ENCODE results near the gene ALG5. TPM values are rescaled to one million over a fixed set of nuclear protein-coding genes. Genes with fewer than 3 reads are reported as not detected.

Gene ALG5, protein sequence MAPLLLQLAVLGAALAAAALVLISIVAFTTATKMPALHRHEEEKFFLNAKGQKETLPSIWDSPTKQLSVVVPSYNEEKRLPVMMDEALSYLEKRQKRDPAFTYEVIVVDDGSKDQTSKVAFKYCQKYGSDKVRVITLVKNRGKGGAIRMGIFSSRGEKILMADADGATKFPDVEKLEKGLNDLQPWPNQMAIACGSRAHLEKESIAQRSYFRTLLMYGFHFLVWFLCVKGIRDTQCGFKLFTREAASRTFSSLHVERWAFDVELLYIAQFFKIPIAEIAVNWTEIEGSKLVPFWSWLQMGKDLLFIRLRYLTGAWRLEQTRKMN
- 26.5 TPM for total RNA-seq

DNA sequence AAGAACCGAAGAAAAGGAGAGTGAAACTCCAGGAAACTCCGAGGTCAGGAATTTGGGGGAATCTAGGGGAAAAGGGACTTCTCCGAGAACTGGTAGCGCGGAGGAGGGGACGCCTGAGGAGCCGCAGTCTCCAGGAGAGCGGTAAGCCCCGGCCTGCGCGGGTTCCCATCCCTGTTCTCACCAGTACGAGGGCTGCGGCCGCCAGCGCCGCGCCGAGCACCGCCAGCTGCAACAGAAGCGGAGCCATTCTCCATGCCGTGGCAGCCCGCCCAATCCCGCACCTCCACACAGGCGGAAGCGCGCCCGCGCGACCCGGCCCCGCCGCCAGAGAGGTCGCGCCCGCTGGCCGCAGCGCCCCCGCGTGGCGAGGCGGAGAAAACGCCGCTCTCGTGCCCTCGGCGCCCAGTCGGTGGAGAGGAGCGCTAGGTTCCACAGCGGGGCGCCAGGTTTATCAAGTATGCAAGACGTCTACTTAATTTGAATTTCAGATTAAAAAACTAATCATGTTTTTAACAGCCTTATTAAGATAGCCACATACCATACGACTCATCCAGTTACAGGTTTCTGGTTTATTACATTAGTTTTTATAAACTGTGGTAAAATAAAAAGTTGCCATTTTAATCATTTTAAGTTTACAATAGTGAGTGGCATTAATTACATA is at the start of gene ALG5:
Gene ALG5, minus strand, starts transcription at position 287 of the 661 bp plus-strand sequence. Its CDS starts 40 bp downstream, at position 247.

DNA sequence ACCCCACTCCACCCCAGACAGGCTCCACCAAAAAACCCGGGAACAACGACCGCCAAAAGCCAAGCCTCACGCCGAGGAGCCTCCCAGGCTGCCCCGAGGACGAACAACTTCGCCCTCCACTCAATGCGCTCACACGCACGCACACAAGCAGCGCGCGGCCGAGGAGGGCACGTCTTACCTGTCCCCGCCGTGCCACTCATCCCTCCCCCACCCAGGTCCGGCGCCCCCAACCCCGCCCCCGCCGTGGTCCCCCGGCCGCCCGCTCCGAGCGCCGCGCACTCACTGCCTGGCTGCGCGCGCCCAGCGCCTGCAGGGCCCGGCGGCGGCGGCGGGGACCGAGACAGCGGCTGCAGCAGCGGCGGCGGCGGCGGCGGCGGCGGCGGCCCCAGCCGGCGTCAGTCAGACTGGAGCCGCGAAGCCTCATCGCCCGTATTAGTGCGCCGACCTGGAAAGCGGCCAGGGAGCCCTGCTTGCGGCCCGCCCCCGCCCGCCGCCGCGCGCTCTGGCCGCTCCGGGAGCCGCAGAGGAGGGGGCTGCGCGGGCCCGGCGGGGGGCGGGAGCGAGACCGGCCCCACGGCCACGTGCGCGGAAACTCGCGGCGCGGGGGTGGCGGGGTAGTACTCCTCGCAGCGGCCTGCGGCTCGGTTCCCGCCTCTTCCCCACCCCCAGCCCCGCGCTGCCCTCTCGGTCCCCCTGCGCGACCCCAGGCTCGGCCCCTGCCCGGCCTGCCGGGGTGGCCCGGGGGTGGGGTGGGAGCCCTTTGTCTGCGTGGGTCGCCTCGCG is 79.1 kb downstream of the ALG5 start, which contains the start of gene SMAD9:
Gene SMAD9, minus strand, starts transcription at position 406 of the 783 bp plus-strand sequence. CDS start 40,549 bp downstream, outside the sequence.

Other genes with a start within 250 kb of the ALG5 start
- gene RFXAP, start 180.1 kb downstream of the ALG5 start, total RNA-seq, result 10.4 TPM
- 16.6 TPM for gene SMAD9, start 79.1 kb downstream of the ALG5 start, total RNA-seq
- 28.6 TPM for gene EXOSC8, start 1.4 kb upstream of the ALG5 start, total RNA-seq
- gene SUPT20H, start 60.3 kb upstream of the ALG5 start, total RNA-seq, result 73.1 TPM
- not detected for gene CSNK1A1L, start 106.3 kb upstream of the ALG5 start, total RNA-seq